ENCODE results near the gene TMUB1. TPM values are rescaled to one million over a fixed set of nuclear protein-coding genes. Genes with fewer than 3 reads are reported as not detected.

The TMUB1 gene
- total RNA-seq, 1 experiment from 2014 or later: 43.8 TPM

GRCh38 chr7:151047976-151048815 lies 35.1 kb downstream of the TMUB1 start, which contains the start of gene ASIC3:
ASIC3 (plus strand) TSS chr7:151048531; CDS start chr7:151048886, 355 bp downstream.
- Histone ChIP-seq H3K27me3 (replicated peaks; ENCODE audit: insufficient read depth, low read depth, low read length, poor library complexity) (no peaks in the 10 kb centered on the region), H3K4me1 (ENCODE audit: insufficient read depth, low read length, poor library complexity, severe bottlenecking) (no peaks in the 10 kb centered on the region), H3K4me3 (ENCODE audit: low read depth, low read length, poor library complexity, severe bottlenecking) (no peak within 1 kb of the TSS), H3K9me3 (ENCODE audit: low read depth, low read length, poor library complexity, severe bottlenecking) (no peaks in the 10 kb centered on the region), H3K36me3 (ENCODE audit: insufficient read depth, low read length, poor library complexity, severe bottlenecking) (no peaks in the 10 kb centered on the region), H3K27ac (ENCODE audit: low read depth, low read length, poor library complexity, severe bottlenecking) (no peak within 1 kb of the TSS)
- intact Hi-C loops (cut with micrococcal nuclease; ENCODE audit: unreplicated experiment): no loop called here
- TF ChIP-seq EZH2 (IDR thresholded peaks at IDR 0.05; ENCODE audit: borderline replicate concordance, low read depth, low read length, poor library complexity, severe bottlenecking) (no peak), CTCF (conservative IDR thresholded peaks at IDR 0.05; ENCODE audit: low read depth, low read length) (no peak)
- ChIA-PET CTCF (interaction anchor here (0.6 kb wide), 1 partner anchor 10 kb away, joined by 3 read pairs; no protein-coding TSS in a partner anchor), POLR2A (ENCODE audit: low non-redundant PET) (no interaction called here)
- BruUV-seq (replicated peaks): no TSS peak
- DNase-seq (ENCODE audit: low spot score): no peak

GRCh38 chr7:151046603-151047573 lies 36.4 kb downstream of the TMUB1 start:
- no peak overlapping the region for H3K27ac ChIP-seq (ENCODE audit: low read depth, low read length, poor library complexity, severe bottlenecking)
- H3K9me3 ChIP-seq (ENCODE audit: low read depth, low read length, poor library complexity, severe bottlenecking): no peaks in the 10 kb centered on the region
- H3K36me3 ChIP-seq (ENCODE audit: insufficient read depth, low read length, poor library complexity, severe bottlenecking): no peaks in the 10 kb centered on the region
- ChIA-PET POLR2A (ENCODE audit: low non-redundant PET) (no interaction called here), CTCF (interaction anchor here (0.6 kb wide), 1 partner anchor 33 kb away, joined by 3 read pairs; no protein-coding TSS in a partner anchor)
- TF ChIP-seq CTCF (conservative IDR thresholded peaks at IDR 0.05; ENCODE audit: low read depth, low read length) (no peak), EZH2 (IDR thresholded peaks at IDR 0.05; ENCODE audit: borderline replicate concordance, low read depth, low read length, poor library complexity, severe bottlenecking) (no peak)
- no peak overlapping the region for H3K4me3 ChIP-seq (ENCODE audit: low read depth, low read length, poor library complexity, severe bottlenecking)
- intact Hi-C loops (cut with micrococcal nuclease; ENCODE audit: unreplicated experiment): no loop called here
- DNase-seq (ENCODE audit: low spot score): no peak
- H3K27me3 ChIP-seq (replicated peaks; ENCODE audit: insufficient read depth, low read depth, low read length, poor library complexity): no peaks in the 10 kb centered on the region
- no peaks in the 10 kb centered on the region for H3K4me1 ChIP-seq (ENCODE audit: insufficient read depth, low read length, poor library complexity, severe bottlenecking)
- no TSS peak for BruUV-seq (replicated peaks)

- TF ChIP-seq CTCF (conservative IDR thresholded peaks at IDR 0.05; ENCODE audit: low read depth, low read length): no peak
- no peak for TF ChIP-seq EZH2 (IDR thresholded peaks at IDR 0.05; ENCODE audit: borderline replicate concordance, low read depth, low read length, poor library complexity, severe bottlenecking)
- ChIA-PET CTCF (no interaction called here), POLR2A (ENCODE audit: low non-redundant PET) (no interaction called here)
- H3K4me3 ChIP-seq (ENCODE audit: low read depth, low read length, poor library complexity, severe bottlenecking): no peak overlapping the region
- no peaks in the 10 kb centered on the region for H3K36me3 ChIP-seq (ENCODE audit: insufficient read depth, low read length, poor library complexity, severe bottlenecking)
- no peak for DNase-seq (ENCODE audit: low spot score)
- no peaks in the 10 kb centered on the region for H3K27me3 ChIP-seq (replicated peaks; ENCODE audit: insufficient read depth, low read depth, low read length, poor library complexity)
- intact Hi-C loops (cut with micrococcal nuclease; ENCODE audit: unreplicated experiment): no loop called here
- no TSS peak for BruUV-seq (replicated peaks)
- H3K9me3 ChIP-seq (ENCODE audit: low read depth, low read length, poor library complexity, severe bottlenecking): no peaks in the 10 kb centered on the region
- no peak overlapping the region for H3K27ac ChIP-seq (ENCODE audit: low read depth, low read length, poor library complexity, severe bottlenecking)
- no peaks in the 10 kb centered on the region for H3K4me1 ChIP-seq (ENCODE audit: insufficient read depth, low read length, poor library complexity, severe bottlenecking)
Measured at GRCh38 chr7:151045967-151046366, 37.3 kb downstream of the TMUB1 start.
